Measurements from ENCODE around the gene HOXC11. TPM values are rescaled to one million over a fixed set of nuclear protein-coding genes. Genes with fewer than 3 reads are reported as not detected.

Gene HOXC11
- total and polyA plus RNA-seq, 2 of the 4 experiments (the other 2 are of a cell fraction): not detected

DNA sequence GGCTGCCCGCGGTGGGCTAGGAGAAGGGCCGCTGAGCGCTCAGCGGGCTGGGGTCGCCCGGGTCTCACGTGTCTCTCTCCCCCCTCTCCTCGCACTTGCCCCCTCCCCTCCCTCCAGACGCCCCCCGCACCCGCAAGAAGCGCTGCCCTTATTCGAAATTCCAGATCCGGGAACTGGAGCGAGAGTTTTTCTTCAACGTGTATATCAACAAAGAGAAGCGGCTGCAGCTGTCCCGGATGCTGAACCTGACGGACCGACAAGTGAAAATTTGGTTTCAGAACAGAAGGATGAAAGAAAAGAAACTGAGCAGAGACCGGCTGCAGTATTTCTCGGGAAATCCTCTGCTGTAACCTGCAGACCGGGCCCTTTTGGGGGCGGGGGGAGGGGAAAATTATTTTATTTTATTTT lies 2.1 kb downstream of the HOXC11 start:
- no peak overlapping the region for H4K8ac ChIP-seq (ENCODE audit: low read depth in 2 of 2, low read length in 2 of 2)
- no peak overlapping the region for H3K4me3 ChIP-seq (ENCODE audit: insufficient read depth, low read depth, low read length)
- peak overlapping the region; percentile 50; the same call in 1 of the 2 replicates for H3K4me2 ChIP-seq (ENCODE audit: low read depth, low read length)
- no peak overlapping the region for H3K9ac ChIP-seq (ENCODE audit: low read depth, low read length)
- BruUV-seq (replicated peaks): no TSS peak
- no peak overlapping the region for H2BK120ac ChIP-seq (ENCODE audit: low read depth, low read length)
- H2AK5ac ChIP-seq (ENCODE audit: low read depth, low read length): no peak overlapping the region
- H2BK5ac ChIP-seq (ENCODE audit: low read depth, low read length, poor library complexity, severe bottlenecking): no peak overlapping the region
- ChIA-PET CTCF (no interaction called here), POLR2A (ENCODE audit: unreplicated experiment) (no interaction called here)
- no peak overlapping the region for H4K5ac ChIP-seq (ENCODE audit: low read depth, low read length)
- H3K23ac ChIP-seq (ENCODE audit: low read depth, low read length): no peak overlapping the region
- H3K4me1 ChIP-seq (ENCODE audit: control insufficient read depth, insufficient read depth, low read length): peaks cover 2% of the 10 kb centered on the region; the same call in 1 of the 2 replicates
- WGBS, 2 experiments (ENCODE audit: extremely low coverage in 2 of 2, insufficient read length in 1 of 2): 4% methylated on average over 8 of the region's 25 CpGs; no CpG with 5 or more reads in 1 of the 2 experiments
- H4K91ac ChIP-seq (ENCODE audit: insufficient read depth, low read depth, low read length): no peak overlapping the region
- H4K20me1 ChIP-seq (ENCODE audit: insufficient read depth, low read length): peaks cover 2% of the 10 kb centered on the region; the same call in 1 of the 2 replicates
- H3K56ac ChIP-seq (ENCODE audit: extremely low read depth, insufficient read depth, low read length): no peak overlapping the region
- dilution Hi-C loops (cut with HindIII; ENCODE audit: low sequenced_read_pairs, unreplicated experiment) (no loop called here), in situ Hi-C loops (cut with MboI; ENCODE audit: low sequenced_read_pairs) (no loop called here), intact Hi-C loops (cut with micrococcal nuclease) (no loop called here)
- DNase-seq: no peak
- no peak overlapping the region for H3K14ac ChIP-seq (replicated peaks; ENCODE audit: low read depth, low read length)
- peaks cover 15% of the 10 kb centered on the region for H3K9me3 ChIP-seq (ENCODE audit: control insufficient read depth, insufficient read depth, low read length)
- H3K27ac ChIP-seq (ENCODE audit: insufficient read depth, low read length): no peak overlapping the region
- H2BK20ac ChIP-seq (ENCODE audit: low read depth, low read length): no peak overlapping the region
- TF ChIP-seq MXI1 (IDR thresholded peaks at IDR 0.05; ENCODE audit: borderline replicate concordance, low read depth, low read length) (no peak), SMC3 (IDR thresholded peaks at IDR 0.05; ENCODE audit: low read depth, low read length) (no peak), RCOR1 (IDR thresholded peaks at IDR 0.05; ENCODE audit: insufficient replicate concordance, low read length) (no peak), RFX5 (IDR thresholded peaks at IDR 0.05; ENCODE audit: low read depth, low read length) (no peak), RAD21 (IDR thresholded peaks at IDR 0.05; ENCODE audit: low read length) (no peak), CTCF (conservative IDR thresholded peaks at IDR 0.05; ENCODE audit: low read depth, low read length) (no peak)
- TF ChIP-seq, protein P1, sequence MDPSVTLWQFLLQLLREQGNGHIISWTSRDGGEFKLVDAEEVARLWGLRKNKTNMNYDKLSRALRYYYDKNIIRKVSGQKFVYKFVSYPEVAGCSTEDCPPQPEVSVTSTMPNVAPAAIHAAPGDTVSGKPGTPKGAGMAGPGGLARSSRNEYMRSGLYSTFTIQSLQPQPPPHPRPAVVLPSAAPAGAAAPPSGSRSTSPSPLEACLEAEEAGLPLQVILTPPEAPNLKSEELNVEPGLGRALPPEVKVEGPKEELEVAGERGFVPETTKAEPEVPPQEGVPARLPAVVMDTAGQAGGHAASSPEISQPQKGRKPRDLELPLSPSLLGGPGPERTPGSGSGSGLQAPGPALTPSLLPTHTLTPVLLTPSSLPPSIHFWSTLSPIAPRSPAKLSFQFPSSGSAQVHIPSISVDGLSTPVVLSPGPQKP (IDR thresholded peaks at IDR 0.05; ENCODE audit: borderline replicate concordance, low read depth, low read length): no peak
- H3K27me3 ChIP-seq (ENCODE audit: control insufficient read depth, insufficient read depth, low read length): peaks cover 97% of the 10 kb centered on the region
- no peak overlapping the region for H3K4ac ChIP-seq (ENCODE audit: low read depth, low read length)
- H3K18ac ChIP-seq (ENCODE audit: low read depth, low read length): no peak overlapping the region
- H2BK15ac ChIP-seq (ENCODE audit: low read depth, low read length): no peak overlapping the region
- no peaks in the 10 kb centered on the region for H3K9me1 ChIP-seq (ENCODE audit: insufficient read depth, low read length)
- H2AK9ac ChIP-seq (replicated peaks; ENCODE audit: low read depth, low read length, poor library complexity): no peak overlapping the region
- no peaks in the 10 kb centered on the region for H3K36me3 ChIP-seq (ENCODE audit: control insufficient read depth, insufficient read depth, low read length)
- H3K79me1 ChIP-seq (ENCODE audit: low read depth in 1 of 2, low read length in 2 of 2): no peaks in the 10 kb centered on the region
- H2AFZ ChIP-seq (replicated peaks; ENCODE audit: low read length, poor library complexity): no peak overlapping the region
- ATAC-seq (ENCODE audit: low read depth): no peak
